D341Med (cell line): ENCODE data around the gene PIM2.

Experiments used
- DNase-seq: peaks from one replicate; pipeline ENCODE4 v3.0.0; 2012; ENCODE audit warnings: low spot score

Gene PIM2

GRCh38 chrX:48935301-48935670 lies 16.5 kb upstream of the PIM2 start:
- no peak for DNase-seq

GRCh38 chrX:48934581-48935300 lies 15.9 kb upstream of the PIM2 start:
- DNase-seq = no peak

DNA sequence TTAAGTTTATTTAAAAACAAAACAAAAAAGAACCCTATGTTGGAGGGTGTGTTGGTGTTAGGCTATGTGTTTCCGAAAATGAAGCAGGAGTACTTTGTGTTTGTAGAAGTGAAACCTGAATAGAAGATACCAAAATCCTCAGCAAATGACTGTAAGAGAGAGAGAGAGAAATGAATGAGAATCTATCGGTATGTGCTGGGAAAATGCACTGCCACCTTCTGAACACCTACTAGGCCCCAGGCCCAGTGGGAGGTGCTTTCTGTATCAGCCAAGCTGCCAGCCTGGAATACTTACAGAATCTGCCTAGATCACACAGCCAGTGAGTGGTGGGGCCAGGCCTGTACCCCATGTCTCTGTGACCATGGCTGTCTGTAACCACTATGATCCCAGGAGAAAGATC lies 14.9 kb upstream of the PIM2 start:
- DNase-seq = no peak

DNA sequence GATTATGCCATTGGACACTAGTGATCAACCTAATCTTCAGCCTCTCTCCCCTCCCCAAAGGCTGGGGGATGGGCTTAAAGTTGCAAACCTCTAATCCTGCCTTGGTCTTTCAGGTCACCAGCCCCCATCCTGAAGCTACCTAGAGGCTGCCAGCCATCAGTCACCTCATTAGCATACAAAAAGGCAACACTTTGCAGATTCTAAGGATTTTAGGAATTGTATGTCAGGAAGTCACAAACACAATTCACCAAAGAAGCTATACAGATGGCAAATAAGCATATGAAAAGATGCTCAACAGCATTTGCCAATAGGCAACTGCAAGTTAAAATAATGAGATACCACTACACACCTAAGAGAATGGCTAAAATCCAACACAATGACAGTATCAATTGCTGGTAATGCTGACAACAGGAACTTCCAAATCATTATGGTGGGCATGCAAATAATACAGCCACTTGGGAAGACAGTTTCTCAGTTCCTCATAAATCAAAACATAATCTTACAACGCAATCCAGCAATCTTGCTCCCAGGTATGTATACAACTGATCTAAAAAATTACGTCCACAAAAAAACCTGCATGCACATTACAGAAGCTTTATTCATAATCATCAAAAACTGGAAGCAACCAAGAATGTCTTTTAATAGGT lies 9.0 kb upstream of the PIM2 start:
- no peak for DNase-seq

DNA sequence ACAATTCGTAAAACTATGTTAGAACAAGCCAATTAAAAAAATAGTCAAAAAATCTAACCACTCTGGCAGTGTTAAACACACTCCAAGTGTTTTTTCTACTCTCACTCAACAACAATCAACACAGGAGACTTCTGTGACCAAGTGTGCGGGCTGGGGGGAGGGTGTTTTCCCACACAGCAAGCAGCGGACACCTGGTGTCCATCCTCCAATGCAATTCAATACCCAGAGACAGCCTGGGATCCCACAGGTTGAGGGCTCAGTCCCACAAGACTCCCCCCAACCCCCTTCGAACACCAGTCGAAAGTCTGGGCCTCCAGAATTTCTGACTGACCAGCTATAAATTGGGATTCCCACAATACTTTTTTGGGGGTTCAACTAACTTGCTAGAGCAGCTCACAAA lies 8.3 kb upstream of the PIM2 start:
- no peak for DNase-seq

GRCh38 chrX:48924270-48924669 lies 5.4 kb upstream of the PIM2 start:
- no peak for DNase-seq

DNA sequence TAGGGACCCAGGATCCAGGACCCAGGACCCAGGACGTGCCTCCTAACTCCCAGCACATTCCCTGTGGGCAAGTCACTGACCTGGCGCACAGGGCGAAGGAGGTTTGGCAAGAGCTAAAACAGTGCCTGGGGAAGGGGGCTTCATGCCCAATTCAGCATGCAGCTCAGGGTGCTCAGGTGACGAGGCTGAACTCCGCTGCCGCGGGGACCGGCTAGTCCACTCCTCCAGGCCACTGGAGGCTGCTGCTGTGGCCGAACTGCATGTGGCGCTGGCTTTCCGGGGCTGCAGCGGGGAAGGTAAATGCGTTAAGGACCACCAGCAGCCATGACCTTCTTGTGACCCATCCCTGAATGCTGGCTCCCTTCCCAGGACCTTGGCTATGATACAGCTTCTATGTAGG lies 4.9 kb upstream of the PIM2 start:
- no peak for DNase-seq

GRCh38 chrX:48920718-48921104 lies 1.9 kb upstream of the PIM2 start:
- DNase-seq = no peak

DNA sequence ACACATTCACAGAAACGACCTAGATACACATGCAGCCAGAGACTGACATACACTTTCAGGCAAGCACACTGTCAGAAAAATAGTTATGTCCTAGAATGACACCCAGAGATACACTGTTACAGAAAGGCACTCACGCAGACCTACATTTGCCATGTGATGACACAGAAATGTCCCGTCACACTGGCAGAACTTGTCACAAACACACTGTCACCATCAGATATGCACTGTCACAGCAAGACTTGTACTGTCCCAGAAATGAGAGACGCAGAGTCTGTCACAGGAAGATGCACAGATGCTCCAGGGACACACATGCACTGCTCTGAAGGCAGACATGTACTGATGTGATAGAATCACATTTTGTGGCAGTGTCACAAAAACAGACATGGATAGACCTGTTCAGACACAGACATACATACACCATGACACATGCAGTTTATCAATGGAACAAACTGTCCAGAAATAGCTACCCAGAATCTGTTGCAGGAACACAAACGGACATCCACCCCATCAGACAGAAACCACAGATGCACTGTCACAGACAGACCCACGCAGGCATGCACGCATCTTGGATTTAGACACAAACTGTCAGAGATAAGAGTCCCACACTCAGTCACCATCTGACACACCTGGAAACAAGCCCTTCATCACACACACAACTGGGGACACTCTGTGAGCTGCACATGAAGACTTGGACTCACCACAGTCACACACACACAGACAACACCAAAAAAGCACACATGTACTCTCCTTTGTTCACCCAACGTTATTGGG lies 1.3 kb upstream of the PIM2 start:
- no peak for DNase-seq

- no peak for DNase-seq
Measured at GRCh38 chrX:48919360-48919841, 577 bp upstream of the PIM2 start.

- no peak for DNase-seq
Measured at GRCh38 chrX:48918301-48918642, 552 bp downstream of the PIM2 start.

GRCh38 chrX:48917139-48918001 lies 1.5 kb downstream of the PIM2 start:
- DNase-seq = peak; percentile 84

DNA sequence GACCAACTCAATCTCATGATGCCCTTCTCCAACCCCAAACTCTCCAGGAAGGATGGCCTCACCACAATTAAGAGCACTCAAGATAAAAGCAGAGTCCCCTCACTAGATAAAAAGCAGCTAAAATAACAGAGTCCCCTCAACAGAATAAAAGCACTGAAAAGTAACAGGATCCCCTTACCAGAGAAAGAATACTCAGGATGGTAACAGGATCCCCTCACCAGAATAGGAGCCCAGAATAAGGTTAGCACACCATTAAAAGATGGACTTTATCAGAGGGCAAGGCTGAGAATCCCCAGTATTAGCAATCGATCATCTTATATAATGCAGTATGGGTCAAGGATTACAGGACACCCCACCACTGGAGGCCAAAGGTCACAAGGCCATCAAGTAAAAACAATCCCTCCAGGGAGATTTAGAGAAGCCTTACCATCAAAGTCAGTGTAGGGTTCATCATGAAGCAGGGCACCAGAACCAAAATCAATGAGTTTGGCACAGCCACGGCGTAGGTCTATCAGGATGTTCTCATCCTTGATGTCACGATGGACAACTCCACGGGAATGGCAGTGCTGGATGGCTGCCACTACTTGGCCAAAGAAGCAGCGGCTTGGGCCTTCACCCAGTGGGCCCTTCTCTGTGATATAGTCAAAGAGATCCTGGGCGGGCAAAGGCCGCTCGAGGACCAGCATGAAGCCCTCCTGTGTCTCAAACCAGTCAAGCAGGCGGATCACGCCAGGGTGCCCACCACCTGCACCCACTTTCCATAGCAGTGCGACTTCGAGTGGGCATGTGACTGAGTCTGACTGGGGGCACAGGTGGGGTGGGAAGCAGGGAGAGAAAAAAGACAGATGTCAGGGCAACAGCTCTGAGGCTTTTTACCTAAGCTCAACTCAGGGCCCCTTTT lies 4.0 kb downstream of the PIM2 start:
- no peak for DNase-seq

- no peak for DNase-seq
Measured at GRCh38 chrX:48913605-48914366, 5.0 kb downstream of the PIM2 start.

GRCh38 chrX:48911412-48912182 lies 7.2 kb downstream of the PIM2 start, which contains the start of gene SLC35A2:
Gene SLC35A2 (minus strand): TSS chrX:48911646. CDS start chrX:48911636, 10 bp downstream.
- peak; percentile 85 for DNase-seq

DNA sequence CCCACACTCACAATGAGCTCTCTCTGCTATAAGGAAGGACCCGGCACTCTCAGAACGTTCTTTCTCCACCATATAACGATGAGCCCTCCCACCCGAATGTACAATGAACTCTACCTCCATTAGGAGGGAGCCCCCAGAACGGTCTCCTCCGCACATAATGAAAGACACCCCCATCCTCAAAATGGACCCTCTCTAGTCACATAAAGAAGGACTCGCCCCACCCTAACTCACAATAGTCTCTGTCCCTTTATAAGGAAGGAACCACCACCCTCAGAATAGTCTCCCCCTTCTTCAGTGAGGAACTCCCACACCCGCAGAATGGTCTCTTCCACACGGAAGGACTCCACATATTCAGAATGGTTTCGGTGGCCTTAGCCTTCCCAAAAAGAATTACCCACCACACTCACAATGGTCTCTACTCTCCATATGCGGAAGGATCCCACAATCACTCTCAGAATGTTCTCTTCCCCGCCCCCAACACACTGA lies 7.9 kb downstream of the PIM2 start:
- no peak for DNase-seq

DNA sequence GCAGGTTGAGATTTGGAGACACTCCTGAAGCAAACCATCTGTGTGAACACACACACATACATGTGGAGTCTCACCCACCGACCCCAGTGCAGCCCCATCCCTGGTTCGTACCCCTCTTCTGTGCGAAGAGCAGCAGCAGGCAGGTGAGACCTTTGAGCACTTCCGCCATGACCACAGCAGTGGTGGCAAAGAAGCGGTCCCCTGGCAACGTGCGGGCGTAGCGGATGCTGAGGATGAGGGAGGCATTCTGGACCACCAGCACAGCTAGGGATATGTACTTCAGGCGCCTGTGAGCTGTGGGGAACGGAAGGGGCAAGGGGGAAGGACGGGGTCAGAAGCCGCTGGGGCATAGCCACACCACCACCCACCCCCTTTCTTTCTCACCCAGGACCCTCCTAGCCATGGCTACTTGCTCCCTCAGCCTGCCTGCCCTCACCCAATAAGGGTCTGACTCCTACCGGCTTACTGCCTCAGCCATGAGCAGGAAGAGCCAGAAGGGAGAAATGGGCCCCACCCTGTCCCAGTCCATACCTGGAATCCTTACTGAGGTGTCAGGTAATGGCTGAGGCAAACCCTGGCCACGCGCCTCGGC lies 9.0 kb downstream of the PIM2 start:
- no peak for DNase-seq

GRCh38 chrX:48908600-48908999 lies 10.2 kb downstream of the PIM2 start:
- DNase-seq = no peak
